DOHH2 (cell line): ENCODE measurements around the gene PNPLA5.

Experiments
- CTCF ChIP-seq: fragments of 200-600 bp; sonication (generic); IDR thresholded peaks from one replicate; pipeline ENCODE4 v1.5.1; 2014; ENCODE audit warnings: antibody characterized with exemption, mild to moderate bottlenecking, low read depth, low read length; ENCODE audit not compliant: poor library complexity, severe bottlenecking
- EZH2phosphoT487 ChIP-seq: fragments of 200-600 bp; sonication (generic); IDR thresholded peaks from 2 replicates; pipeline ENCODE4 v1.6.1; 2017; ENCODE audit warnings: borderline replicate concordance, mild to moderate bottlenecking, antibody characterized with exemption, low read length, moderate library complexity, mixed read lengths

- TF ChIP-seq CTCF (no peak), EZH2phosphoT487 (no peak)
Measured at GRCh38 chr22:43901976-43902643, 10.3 kb upstream of the PNPLA5 start.
